Aorta (tissue), 5 donors: ENCODE data around the gene PDE8A. TPM values are rescaled to one million over a fixed set of nuclear protein-coding genes. Genes with fewer than 3 reads are reported as not detected.
"Not testable (repeated sequence)": the region's sequence is repeated elsewhere in the genome, so short reads cannot be mapped to it uniquely, and the experiment has no call there.

Experiments used
- ATAC-seq: fragments of 200-7000 bp; cut with Tn5 transposase; one replicate; pipeline ENCODE4 v1.9.1; 2022; ENCODE audit warnings: moderate library complexity; ENCODE audit not compliant: low FRiP score
- DNase-seq, 2 donors: peaks; one replicate each; pipeline ENCODE4 v3.0.0-alpha.2; 2020
- H3K27ac ChIP-seq, 2 donors: one replicate each; pipeline ENCODE4 v1.5.1; 2013; ENCODE audit warnings: low read length in 2 of 2, mild to moderate bottlenecking in 2 of 2, moderate library complexity in 2 of 2, control low read depth in 1 of 2, inconsistent platforms in 1 of 2, low read depth in 1 of 2
- H3K27me3 ChIP-seq, 2 donors: one replicate each; pipeline ENCODE4 v1.6.1; 2013; ENCODE audit warnings: control low read depth in 1 of 2, low read length in 1 of 2, mild to moderate bottlenecking in 1 of 2, moderate library complexity in 1 of 2; ENCODE audit not compliant: insufficient read depth in 2 of 2, control insufficient read depth in 1 of 2
- H3K36me3 ChIP-seq, 2 donors: one replicate each; pipeline ENCODE4 v1.6.1; 2013; ENCODE audit warnings: control low read depth in 1 of 2, low read length in 1 of 2, mild to moderate bottlenecking in 1 of 2; ENCODE audit not compliant: insufficient read depth in 2 of 2, control insufficient read depth in 1 of 2
- H3K4me1 ChIP-seq, 2 donors: one replicate each; pipeline ENCODE4 v1.6.1; 2013; ENCODE audit warnings: low read length in 2 of 2, control low read depth in 1 of 2, mild to moderate bottlenecking in 1 of 2, moderate library complexity in 1 of 2; ENCODE audit not compliant: insufficient read depth in 2 of 2, control insufficient read depth in 1 of 2
- H3K4me3 ChIP-seq, 2 donors: one replicate each; pipeline ENCODE4 v1.5.1; 2013; ENCODE audit warnings: low read length in 2 of 2, control low read depth in 1 of 2, mild to moderate bottlenecking in 1 of 2
- H3K9me3 ChIP-seq: one replicate; pipeline ENCODE4 v1.6.1; 2013; ENCODE audit warnings: mild to moderate bottlenecking, low read length; ENCODE audit not compliant: control insufficient read depth
- WGBS, 2 donors: extraction: QIAGEN DNeasy Blood & Tissue Kit; methylation state at CpG; one replicate each; pipeline ENCODE4 v1.1.7; 2013; 5-methylcytosine and 5-hydroxymethylcytosine counted together
- intact Hi-C, 2 donors: fragments of 100-400 bp; cut with DNase I; formaldehyde crosslinking; loops; one replicate each; pipeline versions ENCODE4 v1.14.2 to v1.15.0; 2022
- polyA plus RNA-seq, 2 donors: library from polyadenylated mRNA; stranded (reverse); fragments of 200-250 nt; gene quantifications; one replicate each; pipeline ENCODE4 v1.2.3, GENCODE V29; 2013
- total RNA-seq, 2 donors: library from RNA; stranded (reverse); fragmentation: NEBNext Ultra II Directional; extraction: Animal tissue kit (Norgen Biotek cat#: 25700); gene quantifications; one replicate each; pipeline ENCODE4 v1.2.1, GENCODE V29; 2021
- donor health status: healthy with polysubstance abuse.
- donor health status: Bipolar disorder and iron deficiency.
- donor health status: DM: no; HTN: no; CAD: no.
- donor health status: DM: no; HTN: no; CAD: no.
- donor health status: DM: yes; HTN: yes; CAD: no.

Gene PDE8A
- total and polyA plus RNA-seq, 4 donors, result 8.5 to 71.1 (median 46.6) TPM

DNA sequence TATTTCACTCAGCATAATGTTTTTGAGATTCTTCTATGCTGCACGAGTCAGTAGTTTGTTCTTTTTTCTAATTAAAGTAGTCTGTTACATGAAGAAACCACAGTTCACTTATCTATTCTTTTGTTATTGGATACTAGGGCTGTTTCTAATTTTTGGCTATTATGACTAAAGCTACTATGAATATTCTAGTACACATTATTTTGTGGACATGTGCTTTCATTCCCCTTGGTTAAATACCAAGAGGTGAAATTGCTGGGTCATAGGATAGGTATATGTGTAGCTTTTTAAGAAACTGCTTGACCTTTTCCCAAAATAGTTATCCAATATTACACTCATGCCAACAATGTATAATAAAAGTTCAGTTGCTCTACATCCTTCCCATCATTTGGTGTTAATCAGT, 8.9 kb downstream of the PDE8A start:
- H3K4me1 ChIP-seq, result no peaks in the 10 kb centered on the region
- H3K27me3 ChIP-seq, result no peaks in the 10 kb centered on the region
- intact Hi-C loops, result no loop called here
- H3K4me3 ChIP-seq, result no peak overlapping the region
- no peaks in the 10 kb centered on the region for H3K36me3 ChIP-seq
- no peak for ATAC-seq
- no peak overlapping the region for H3K27ac ChIP-seq
- no peaks in the 10 kb centered on the region for H3K9me3 ChIP-seq
- 34 to 55% methylated on average over 1 of the region's 1 CpG for WGBS, 2 donors
- no peak for DNase-seq

- ATAC-seq, result no peak
- Histone ChIP-seq H3K27me3 (no peaks in the 10 kb centered on the region), H3K4me1 (no peaks in the 10 kb centered on the region), H3K36me3 (no peaks in the 10 kb centered on the region), H3K27ac (no peak overlapping the region), H3K9me3 (no peaks in the 10 kb centered on the region), H3K4me3 (no peak overlapping the region)
- intact Hi-C loops, result no loop called here
- no peak for DNase-seq
- WGBS, 2 donors, result 91 to 92% methylated on average over 4 of the region's 4 CpGs
Observed at GRCh38 chr15:84991014-84991712, 9.5 kb downstream of the PDE8A start.

GRCh38 chr15:84992157-84992944, 10.7 kb downstream of the PDE8A start:
- H3K27ac ChIP-seq, result peak overlapping the region in 1 of 2 donors; percentile 68
- no peak overlapping the region for H3K4me3 ChIP-seq
- no peaks in the 10 kb centered on the region for H3K9me3 ChIP-seq
- WGBS, 2 donors, result 38 to 46% methylated on average over 4 of the region's 4 CpGs
- no peaks in the 10 kb centered on the region for H3K27me3 ChIP-seq
- no peaks in the 10 kb centered on the region for H3K4me1 ChIP-seq
- intact Hi-C loops, result no loop called here
- no peaks in the 10 kb centered on the region for H3K36me3 ChIP-seq
- DNase-seq, result no peak
- ATAC-seq, result peak; percentile 77

- no peaks in the 10 kb centered on the region for H3K9me3 ChIP-seq
- no peaks in the 10 kb centered on the region for H3K27me3 ChIP-seq
- intact Hi-C loops, result no loop called here
- H3K27ac ChIP-seq, result no peak overlapping the region
- DNase-seq (no peak), ATAC-seq (no peak)
- no peaks in the 10 kb centered on the region for H3K4me1 ChIP-seq
- WGBS, 2 donors, result 87 to 94% methylated on average over 1 of the region's 1 CpG
- no peak overlapping the region for H3K4me3 ChIP-seq
- no peaks in the 10 kb centered on the region for H3K36me3 ChIP-seq
Observed at GRCh38 chr15:84996055-84996454, 14.4 kb downstream of the PDE8A start.

- intact Hi-C loops, H3K27me3 ChIP-seq, H3K36me3 ChIP-seq, H3K27ac ChIP-seq, H3K4me1 ChIP-seq, DNase-seq, ATAC-seq, H3K9me3 ChIP-seq, H3K4me3 ChIP-seq: not testable (repeated sequence)
- 75 to 79% methylated on average over 5 of the region's 5 CpGs for WGBS, 2 donors
Observed at GRCh38 chr15:84996714-84997113, 15.1 kb downstream of the PDE8A start.

DNA sequence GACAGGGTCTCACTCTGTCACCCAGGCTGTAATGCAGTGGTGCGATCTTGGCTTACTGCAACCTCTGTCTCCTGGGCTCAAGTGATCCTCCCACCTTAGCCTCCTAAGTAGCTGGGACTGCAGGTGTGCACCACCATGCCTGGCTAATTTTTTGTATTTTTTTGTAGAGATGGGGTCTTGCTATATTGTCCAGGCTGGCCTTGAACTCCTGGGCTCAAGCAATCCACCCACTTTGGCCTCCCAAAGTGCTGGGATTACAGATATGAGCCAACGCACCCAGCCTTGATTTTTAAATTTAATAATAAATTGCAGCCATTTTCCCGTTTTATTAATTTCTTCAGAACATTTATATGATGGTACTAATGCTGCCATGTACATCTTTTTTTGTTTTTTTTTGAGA, 15.6 kb downstream of the PDE8A start:
- ATAC-seq, H3K27me3 ChIP-seq, H3K9me3 ChIP-seq, H3K4me1 ChIP-seq, intact Hi-C loops, DNase-seq, H3K4me3 ChIP-seq, H3K27ac ChIP-seq, H3K36me3 ChIP-seq: not testable (repeated sequence)
- WGBS, 2 donors, result 97 to 99% methylated on average over 3 of the region's 3 CpGs

DNA sequence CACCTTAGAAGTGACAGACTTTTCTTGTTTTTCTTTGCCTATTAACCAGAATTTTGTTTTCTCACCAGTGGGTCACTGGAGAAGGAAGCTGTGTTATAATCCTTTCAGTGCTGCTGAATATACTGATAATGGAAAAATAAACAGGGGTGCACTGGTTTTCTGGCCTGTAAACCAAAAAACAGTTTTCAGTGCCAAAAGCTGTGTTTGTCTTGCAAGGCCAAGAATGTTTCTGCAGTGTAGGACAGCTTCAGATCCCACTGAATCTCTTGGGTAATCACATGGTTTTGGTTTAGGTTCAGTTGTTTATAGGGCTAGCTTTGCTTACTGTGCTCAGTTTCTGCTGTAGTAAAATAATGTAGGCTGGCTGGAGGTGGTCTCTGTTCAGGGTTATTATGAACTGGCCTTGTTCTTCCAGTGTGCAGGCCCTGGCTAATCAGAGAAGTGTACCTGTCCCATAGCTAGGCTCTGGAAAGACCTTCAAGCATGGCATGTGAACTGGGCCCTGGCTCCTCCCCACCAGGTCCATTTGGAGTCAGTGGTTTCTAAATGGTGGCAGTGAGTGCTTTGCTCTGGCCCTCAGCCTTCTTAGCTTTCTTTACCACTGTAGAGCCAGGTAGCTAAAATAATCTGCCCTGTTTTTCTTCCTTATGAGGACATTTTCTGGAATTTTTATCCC, 18.7 kb downstream of the PDE8A start:
- DNase-seq (no peak), ATAC-seq (no peak)
- no peaks in the 10 kb centered on the region for H3K36me3 ChIP-seq
- intact Hi-C loops, result no loop called here
- H3K27me3 ChIP-seq, result no peaks in the 10 kb centered on the region
- H3K4me1 ChIP-seq, result no peaks in the 10 kb centered on the region
- H3K9me3 ChIP-seq, result no peaks in the 10 kb centered on the region
- H3K4me3 ChIP-seq, result no peak overlapping the region
- peak overlapping the region; percentile 12 to 38 for H3K27ac ChIP-seq

- Histone ChIP-seq H3K27ac (no peak overlapping the region), H3K4me1 (no peaks in the 10 kb centered on the region), H3K36me3 (no peaks in the 10 kb centered on the region), H3K27me3 (no peaks in the 10 kb centered on the region), H3K9me3 (no peaks in the 10 kb centered on the region), H3K4me3 (no peak overlapping the region)
- WGBS, 2 donors, result 56 to 67% methylated on average over 5 of the region's 5 CpGs
- ATAC-seq (no peak), DNase-seq (no peak)
- intact Hi-C loops, result no loop called here
Observed at GRCh38 chr15:85000937-85001336, 19.3 kb downstream of the PDE8A start.
